Testis (tissue), 3 donors: Measurements from ENCODE around the gene ICAM3. TPM values are rescaled to one million over a fixed set of nuclear protein-coding genes. Genes with fewer than 3 reads are reported as not detected.

Experiments
- DNase-seq: peaks from one replicate; pipeline ENCODE4 v3.0.0-alpha.2; 2019
- H3K27ac ChIP-seq, 2 donors: fragments of 200-600 bp; sonication (generic); one replicate each; pipeline ENCODE4 v1.5.1; 2019
- H3K27me3 ChIP-seq: fragments of 200-600 bp; sonication (generic); one replicate; pipeline ENCODE4 v1.5.1; 2019
- H3K36me3 ChIP-seq: fragments of 200-600 bp; sonication (generic); one replicate; pipeline ENCODE4 v1.5.1; 2017; ENCODE audit warnings: low read depth; ENCODE audit errors: missing control alignments
- H3K4me1 ChIP-seq: fragments of 200-600 bp; sonication (generic); one replicate; pipeline ENCODE4 v1.5.1; 2019
- H3K4me3 ChIP-seq, 2 donors: fragments of 200-600 bp; sonication (generic); one replicate each; pipeline ENCODE4 v1.5.1; 2017 to 2019
- H3K9me3 ChIP-seq: fragments of 200-600 bp; sonication (generic); one replicate; pipeline ENCODE4 v1.5.1; 2017
- CTCF ChIP-seq, 3 experiments: fragments of 450-650 bp in 2 of 3; fragments of 200-600 bp in 1 of 3; sonication (generic) in 1 of 3; IDR thresholded peaks; one replicate each; pipeline ENCODE4 v1.5.1; 2016 to 2019; ENCODE audit warnings: antibody characterized with exemption in 3 of 3, mild to moderate bottlenecking in 2 of 3, moderate library complexity in 1 of 3
- POLR2A ChIP-seq: fragments of 450-650 bp; IDR thresholded peaks from one replicate; pipeline ENCODE4 v1.6.1; 2017; ENCODE audit warnings: antibody characterized with exemption, mild to moderate bottlenecking, moderate library complexity
- WGBS, 2 donors: methylation state at CpG; one replicate each; pipeline ENCODE4 v1.1.5; 2018; 5-methylcytosine and 5-hydroxymethylcytosine counted together
- intact Hi-C: fragments of 100-400 bp; cut with DNase I; formaldehyde crosslinking; loops from one replicate; pipeline ENCODE4 v1.15.1; 2023; ENCODE audit warnings: low total_unique reads
- polyA plus RNA-seq: library from polyadenylated mRNA; stranded (reverse); fragments of 350-450 nt; fragmentation: Illumina TruSeq; extraction: RNeasy Lipid Tissue Mini Kit (QIAGEN cat#74804); gene quantifications from one replicate; pipeline ENCODE4 v1.2.3, GENCODE V29; 2014; ENCODE audit warnings: low read depth, low replicate concordance; ENCODE audit not compliant: insufficient read depth
- total RNA-seq, 2 donors: library from RNA; depleted of rRNA; stranded (reverse); fragments of >200 nt; gene quantifications; one replicate each; pipeline ENCODE4 v1.2.3, GENCODE V29; 2016

The ICAM3 gene
- total and polyA plus RNA-seq, 3 donors from 2014 or later, result 2.4 to 6.3 (median 2.8) TPM

- TF ChIP-seq POLR2A (no peak), CTCF (IDR thresholded peaks at IDR 0.05) (no peak)
- H3K27ac ChIP-seq, result no peak overlapping the region
- H3K36me3 ChIP-seq, result no peaks in the 10 kb centered on the region
- H3K4me1 ChIP-seq, result peaks cover 1% of the 10 kb centered on the region
- H3K9me3 ChIP-seq, result no peaks in the 10 kb centered on the region
- 91 to 94% methylated on average over 4 to 7 of the region's 11 CpGs for WGBS, 2 donors
- intact Hi-C loops, result no loop called here
- H3K27me3 ChIP-seq, result no peaks in the 10 kb centered on the region
- H3K4me3 ChIP-seq, result no peak overlapping the region
- DNase-seq, result no peak
Measured at GRCh38 chr19:10321417-10321797, 18.0 kb downstream of the ICAM3 start.

- intact Hi-C loops, result no loop called here
- H3K36me3 ChIP-seq, result no peaks in the 10 kb centered on the region
- WGBS, 2 donors, result 92 to 94% methylated on average over 12 to 32 of the region's 32 CpGs
Measured at GRCh38 chr19:10320602-10321416, 18.6 kb downstream of the ICAM3 start.

GRCh38 chr19:10318807-10319682 is 20.4 kb downstream of the ICAM3 start:
- no peaks in the 10 kb centered on the region for H3K27me3 ChIP-seq
- 90 to 94% methylated on average over 13 of the region's 13 CpGs for WGBS, 2 donors
- DNase-seq, result no peak
- intact Hi-C loops, result loop anchor here (5.0 kb wide), 1 partner anchor 47 kb away; the partner anchor contains the start of gene ICAM1
- H3K4me3 ChIP-seq, result no peak overlapping the region
- no peaks in the 10 kb centered on the region for H3K9me3 ChIP-seq
- peaks cover 14% of the 10 kb centered on the region for H3K4me1 ChIP-seq
- no peak overlapping the region for H3K27ac ChIP-seq
- H3K36me3 ChIP-seq, result no peaks in the 10 kb centered on the region
- no peak for TF ChIP-seq POLR2A
- no peak for TF ChIP-seq CTCF (IDR thresholded peaks at IDR 0.05)

More at GRCh38 chr19:10320602-10321416, 18.6 kb downstream of the ICAM3 start:
- TF ChIP-seq POLR2A, result no peak
- no peak for TF ChIP-seq CTCF (IDR thresholded peaks at IDR 0.05)
- Histone ChIP-seq H3K4me1 (peaks cover 7% of the 10 kb centered on the region), H3K4me3 (no peak overlapping the region), H3K9me3 (no peaks in the 10 kb centered on the region), H3K27me3 (no peaks in the 10 kb centered on the region), H3K27ac (no peak overlapping the region)
- no peak for DNase-seq

- Histone ChIP-seq H3K4me3 (no peak overlapping the region), H3K9me3 (no peaks in the 10 kb centered on the region), H3K36me3 (no peaks in the 10 kb centered on the region), H3K27me3 (no peaks in the 10 kb centered on the region), H3K27ac (no peak overlapping the region), H3K4me1 (peaks cover 14% of the 10 kb centered on the region)
- intact Hi-C loops, result loop anchor here (5.0 kb wide), 1 partner anchor 46 kb away; the partner anchor contains the start of gene ICAM1
- 92 to 94% methylated on average over 13 to 15 of the region's 15 CpGs for WGBS, 2 donors
- DNase-seq, result no peak
- TF ChIP-seq CTCF (IDR thresholded peaks at IDR 0.05) (no peak), POLR2A (no peak)
Measured at GRCh38 chr19:10317857-10318462, 21.5 kb downstream of the ICAM3 start.
